ENCODE measurements around the gene RTN4R.
"Not testable (repeated sequence)": the region's sequence is repeated elsewhere in the genome, so short reads cannot be mapped to it uniquely, and the experiment has no call there.

Gene RTN4R

GRCh38 chr22:20286312-20286660 lies 18.2 kb upstream of the RTN4R start:
- not testable (repeated sequence) for H3K4me3 ChIP-seq (ENCODE audit: insufficient read depth, low read depth, low read length); H3K9me3 ChIP-seq (ENCODE audit: control insufficient read depth, low read length); H3K36me3 ChIP-seq (ENCODE audit: control insufficient read depth, insufficient read depth, low read length); H3K27ac ChIP-seq (ENCODE audit: insufficient read depth, low read depth, low read length, poor library complexity, severe bottlenecking); H3K27me3 ChIP-seq (ENCODE audit: control insufficient read depth, insufficient read depth, low read length, poor library complexity, severe bottlenecking)
- peaks cover 19% of the 10 kb centered on the region for H3K4me1 ChIP-seq (ENCODE audit: control insufficient read depth, insufficient read depth, low read length)
- 71 to 72% methylated on average over 8 of the region's 8 CpGs for WGBS, 2 experiments

GRCh38 chr22:20285473-20286311 lies 17.6 kb upstream of the RTN4R start:
- not testable (repeated sequence) for H3K27ac ChIP-seq (ENCODE audit: insufficient read depth, low read depth, low read length, poor library complexity, severe bottlenecking); H3K9me3 ChIP-seq (ENCODE audit: control insufficient read depth, low read length); H3K36me3 ChIP-seq (ENCODE audit: control insufficient read depth, insufficient read depth, low read length); H3K27me3 ChIP-seq (ENCODE audit: control insufficient read depth, insufficient read depth, low read length, poor library complexity, severe bottlenecking); H3K4me3 ChIP-seq (ENCODE audit: insufficient read depth, low read depth, low read length)
- H3K4me1 ChIP-seq (ENCODE audit: control insufficient read depth, insufficient read depth, low read length) = peaks cover 19% of the 10 kb centered on the region
- WGBS, 2 experiments = 40 to 41% methylated on average over 11 of the region's 12 CpGs

GRCh38 chr22:20284471-20285086 lies 16.5 kb upstream of the RTN4R start:
- Histone ChIP-seq H3K27ac (ENCODE audit: insufficient read depth, low read depth, low read length, poor library complexity, severe bottlenecking) (no peak overlapping the region), H3K9me3 (ENCODE audit: control insufficient read depth, low read length) (no peaks in the 10 kb centered on the region)

DNA sequence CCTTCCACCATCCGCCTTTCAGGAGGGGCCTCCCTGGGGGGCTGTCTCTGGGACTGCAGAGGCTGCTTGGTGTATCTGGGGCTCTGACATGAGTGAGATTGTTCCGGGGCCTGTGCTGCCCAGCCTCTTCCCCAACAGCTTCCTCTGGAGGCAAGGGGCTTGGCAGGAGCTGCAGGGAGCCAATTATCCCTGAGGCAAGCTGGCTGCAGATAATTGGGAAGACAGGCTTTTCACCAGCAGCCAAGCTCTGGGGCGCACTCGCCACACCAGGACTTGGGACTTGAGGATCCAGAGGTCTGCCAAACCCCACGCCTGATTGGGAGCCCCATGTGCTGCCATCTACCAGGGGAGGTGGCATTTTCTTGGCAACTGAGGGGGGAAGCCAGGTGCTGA lies 15.6 kb upstream of the RTN4R start:
- no peaks in the 10 kb centered on the region for H3K27me3 ChIP-seq (ENCODE audit: control insufficient read depth, insufficient read depth, low read length, poor library complexity, severe bottlenecking)
- no peak overlapping the region for H3K27ac ChIP-seq (ENCODE audit: insufficient read depth, low read depth, low read length, poor library complexity, severe bottlenecking)
- H3K4me1 ChIP-seq (ENCODE audit: control insufficient read depth, insufficient read depth, low read length) = peaks cover 19% of the 10 kb centered on the region
- H3K9me3 ChIP-seq (ENCODE audit: control insufficient read depth, low read length) = no peaks in the 10 kb centered on the region
- WGBS, 2 experiments = 70 to 78% methylated on average over 5 of the region's 5 CpGs
- H3K4me3 ChIP-seq (ENCODE audit: insufficient read depth, low read depth, low read length) = no peak overlapping the region
- no peaks in the 10 kb centered on the region for H3K36me3 ChIP-seq (ENCODE audit: control insufficient read depth, insufficient read depth, low read length)

More at GRCh38 chr22:20284471-20285086, 16.5 kb upstream of the RTN4R start:
- H3K4me1 ChIP-seq (ENCODE audit: control insufficient read depth, insufficient read depth, low read length) = peaks cover 19% of the 10 kb centered on the region
- WGBS, 2 experiments = 90 to 93% methylated on average over 13 of the region's 13 CpGs
- H3K27me3 ChIP-seq (ENCODE audit: control insufficient read depth, insufficient read depth, low read length, poor library complexity, severe bottlenecking) = no peaks in the 10 kb centered on the region
- H3K36me3 ChIP-seq (ENCODE audit: control insufficient read depth, insufficient read depth, low read length) = no peaks in the 10 kb centered on the region
- H3K4me3 ChIP-seq (ENCODE audit: insufficient read depth, low read depth, low read length) = no peak overlapping the region

DNA sequence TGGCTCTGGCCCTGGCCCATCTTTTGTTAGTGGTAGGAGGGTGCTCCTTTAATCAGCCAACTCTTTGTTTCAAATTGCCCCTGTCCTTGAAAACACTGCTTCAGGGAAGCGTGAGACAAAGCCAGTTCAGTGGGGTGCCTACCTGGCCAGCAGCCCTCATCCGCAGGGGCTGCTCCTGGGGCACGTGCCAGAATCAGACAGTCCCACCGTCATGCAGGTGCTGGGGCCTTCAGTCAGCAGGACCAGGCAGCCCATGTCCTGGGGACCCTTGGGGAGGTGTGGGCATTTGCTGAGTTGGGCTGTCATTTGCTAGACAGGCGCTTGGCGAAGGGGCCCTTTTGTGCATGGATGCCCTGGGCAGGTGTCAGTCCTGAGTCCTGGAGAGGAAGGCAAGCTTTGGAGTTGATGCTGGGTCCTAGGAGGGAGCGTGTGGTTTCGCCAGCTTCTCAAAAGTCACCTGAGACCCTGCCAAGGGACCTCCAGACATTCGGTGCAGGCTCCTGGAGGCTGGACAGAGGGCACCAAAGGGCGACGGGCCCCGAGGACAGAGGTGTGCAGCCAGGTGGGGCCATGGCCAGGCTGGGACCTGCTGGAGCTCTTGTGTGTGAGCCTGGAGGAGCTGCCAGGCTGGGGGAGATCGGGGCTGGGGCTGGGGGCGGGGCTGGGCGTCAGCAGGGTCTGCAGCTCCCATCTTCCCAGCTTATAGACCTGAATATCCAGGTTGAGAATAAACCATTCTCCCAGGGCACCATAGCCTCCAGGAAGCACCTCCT lies 15.0 kb upstream of the RTN4R start:
- no peak overlapping the region for H3K4me3 ChIP-seq (ENCODE audit: insufficient read depth, low read depth, low read length)
- H3K27me3 ChIP-seq (ENCODE audit: control insufficient read depth, insufficient read depth, low read length, poor library complexity, severe bottlenecking) = no peaks in the 10 kb centered on the region
- 84 to 85% methylated on average over 15 of the region's 15 CpGs for WGBS, 2 experiments
- H3K9me3 ChIP-seq (ENCODE audit: control insufficient read depth, low read length) = no peaks in the 10 kb centered on the region
- H3K36me3 ChIP-seq (ENCODE audit: control insufficient read depth, insufficient read depth, low read length) = no peaks in the 10 kb centered on the region
- H3K4me1 ChIP-seq (ENCODE audit: control insufficient read depth, insufficient read depth, low read length) = peaks cover 19% of the 10 kb centered on the region
- no peak overlapping the region for H3K27ac ChIP-seq (ENCODE audit: insufficient read depth, low read depth, low read length, poor library complexity, severe bottlenecking)

- no peaks in the 10 kb centered on the region for H3K36me3 ChIP-seq (ENCODE audit: control insufficient read depth, insufficient read depth, low read length)
- H3K4me3 ChIP-seq (ENCODE audit: insufficient read depth, low read depth, low read length) = no peak overlapping the region
- no peak overlapping the region for H3K27ac ChIP-seq (ENCODE audit: insufficient read depth, low read depth, low read length, poor library complexity, severe bottlenecking)
- peaks cover 19% of the 10 kb centered on the region for H3K4me1 ChIP-seq (ENCODE audit: control insufficient read depth, insufficient read depth, low read length)
- no peaks in the 10 kb centered on the region for H3K9me3 ChIP-seq (ENCODE audit: control insufficient read depth, low read length)
- no peaks in the 10 kb centered on the region for H3K27me3 ChIP-seq (ENCODE audit: control insufficient read depth, insufficient read depth, low read length, poor library complexity, severe bottlenecking)
- WGBS, 2 experiments = 76 to 81% methylated on average over 12 of the region's 12 CpGs
These were observed 13.8 kb upstream of the RTN4R start for GRCh38 chr22:20281891-20282290.

DNA sequence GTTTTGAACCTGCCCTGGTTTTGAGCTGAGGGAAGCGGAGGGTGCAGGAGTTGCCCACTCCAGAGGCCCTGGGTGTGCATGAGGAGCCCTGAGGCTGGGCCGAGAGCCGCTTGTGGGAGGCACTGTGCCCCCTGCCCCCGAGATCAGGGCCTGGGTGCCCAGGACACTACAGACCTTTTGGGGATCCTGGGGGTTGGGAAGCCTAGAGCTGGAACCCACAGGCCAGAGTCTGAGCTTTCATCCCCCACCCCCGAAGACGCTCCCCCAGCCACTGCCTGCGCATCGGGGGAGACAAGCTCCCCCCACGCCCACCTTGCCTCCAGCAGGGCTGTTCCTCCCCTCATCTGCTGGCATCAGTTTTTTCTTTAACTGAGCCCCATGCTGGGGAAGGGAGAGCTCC lies 13.4 kb upstream of the RTN4R start:
- WGBS, 2 experiments = 69 to 71% methylated on average over 9 of the region's 9 CpGs
- not testable (repeated sequence) for H3K27ac ChIP-seq (ENCODE audit: insufficient read depth, low read depth, low read length, poor library complexity, severe bottlenecking)

DNA sequence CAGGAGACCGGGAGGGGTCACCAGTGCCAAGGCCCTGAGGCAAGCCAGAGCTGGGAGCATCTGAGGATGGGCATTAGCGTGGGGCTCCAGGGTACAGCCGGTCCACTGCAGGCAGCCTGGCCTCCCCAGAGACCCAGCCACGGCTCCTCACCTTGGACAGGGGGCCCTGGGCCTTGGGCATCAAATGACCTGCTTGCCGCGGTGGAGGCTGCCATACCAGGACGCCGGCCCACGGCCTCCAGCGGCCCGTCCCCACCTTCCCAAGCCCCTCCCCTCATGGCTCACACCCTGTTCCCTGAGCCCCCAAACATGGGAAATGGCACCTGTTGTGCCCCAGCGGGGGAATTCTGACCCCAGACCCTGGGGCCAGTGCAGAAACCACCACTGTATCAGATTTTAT lies 12.7 kb upstream of the RTN4R start:
- no peaks in the 10 kb centered on the region for H3K9me3 ChIP-seq (ENCODE audit: control insufficient read depth, low read length)
- 85% methylated on average over 11 to 12 of the region's 12 CpGs for WGBS, 2 experiments
- no peaks in the 10 kb centered on the region for H3K27me3 ChIP-seq (ENCODE audit: control insufficient read depth, insufficient read depth, low read length, poor library complexity, severe bottlenecking)
- H3K36me3 ChIP-seq (ENCODE audit: control insufficient read depth, insufficient read depth, low read length) = no peaks in the 10 kb centered on the region
- H3K27ac ChIP-seq (ENCODE audit: insufficient read depth, low read depth, low read length, poor library complexity, severe bottlenecking) = no peak overlapping the region
- H3K4me1 ChIP-seq (ENCODE audit: control insufficient read depth, insufficient read depth, low read length) = peaks cover 19% of the 10 kb centered on the region
- H3K4me3 ChIP-seq (ENCODE audit: insufficient read depth, low read depth, low read length) = no peak overlapping the region

More for the DNA sequence above, 13.4 kb upstream of the RTN4R start:
- H3K27me3 ChIP-seq (ENCODE audit: control insufficient read depth, insufficient read depth, low read length, poor library complexity, severe bottlenecking); H3K9me3 ChIP-seq (ENCODE audit: control insufficient read depth, low read length); H3K36me3 ChIP-seq (ENCODE audit: control insufficient read depth, insufficient read depth, low read length); H3K4me3 ChIP-seq (ENCODE audit: insufficient read depth, low read depth, low read length): not testable (repeated sequence)
- peaks cover 19% of the 10 kb centered on the region for H3K4me1 ChIP-seq (ENCODE audit: control insufficient read depth, insufficient read depth, low read length)

- H3K9me3 ChIP-seq (ENCODE audit: control insufficient read depth, low read length); H3K27me3 ChIP-seq (ENCODE audit: control insufficient read depth, insufficient read depth, low read length, poor library complexity, severe bottlenecking); H3K4me3 ChIP-seq (ENCODE audit: insufficient read depth, low read depth, low read length); H3K27ac ChIP-seq (ENCODE audit: insufficient read depth, low read depth, low read length, poor library complexity, severe bottlenecking); H3K36me3 ChIP-seq (ENCODE audit: control insufficient read depth, insufficient read depth, low read length): not testable (repeated sequence)
- peaks cover 19% of the 10 kb centered on the region for H3K4me1 ChIP-seq (ENCODE audit: control insufficient read depth, insufficient read depth, low read length)
- WGBS, 2 experiments = 72 to 82% methylated on average over 9 to 10 of the region's 21 CpGs
These were observed 12.0 kb upstream of the RTN4R start for GRCh38 chr22:20280163-20280562.

- no peak overlapping the region for H3K27ac ChIP-seq (ENCODE audit: insufficient read depth, low read depth, low read length, poor library complexity, severe bottlenecking)
- H3K27me3 ChIP-seq (ENCODE audit: control insufficient read depth, insufficient read depth, low read length, poor library complexity, severe bottlenecking) = no peaks in the 10 kb centered on the region
- H3K36me3 ChIP-seq (ENCODE audit: control insufficient read depth, insufficient read depth, low read length) = no peaks in the 10 kb centered on the region
- no peak overlapping the region for H3K4me3 ChIP-seq (ENCODE audit: insufficient read depth, low read depth, low read length)
- peaks cover 19% of the 10 kb centered on the region for H3K4me1 ChIP-seq (ENCODE audit: control insufficient read depth, insufficient read depth, low read length)
- H3K9me3 ChIP-seq (ENCODE audit: control insufficient read depth, low read length) = no peaks in the 10 kb centered on the region
- 80% methylated on average over 15 of the region's 15 CpGs for WGBS, 2 experiments
These were observed 11.6 kb upstream of the RTN4R start for GRCh38 chr22:20279662-20280134.
